ENCODE data around the gene RUBCNL. TPM values are rescaled to one million over a fixed set of nuclear protein-coding genes. Genes with fewer than 3 reads are reported as not detected.

The RUBCNL gene
- total RNA-seq, 1 experiment from 2014 or later = 0.37 TPM

DNA sequence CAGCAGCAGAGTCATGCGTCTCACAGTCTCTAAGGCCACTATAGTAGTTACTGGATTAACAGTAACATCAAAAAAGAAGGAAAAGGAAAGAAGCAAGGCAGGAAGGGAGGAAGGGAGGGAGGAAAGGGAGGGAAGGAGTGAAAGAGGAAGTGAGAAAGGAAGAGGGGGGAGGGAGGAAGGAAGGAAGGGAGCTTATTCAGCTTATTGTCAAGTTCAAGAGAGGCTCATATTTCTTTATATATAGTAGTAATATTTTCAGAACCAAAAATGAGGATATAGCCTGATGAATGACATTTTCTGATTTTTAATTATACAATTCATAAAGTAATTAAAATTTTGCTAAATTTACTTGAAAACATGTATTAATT is 17.7 kb upstream of the RUBCNL start:
- H3K79me2 ChIP-seq (ENCODE audit: low read depth) = no peaks in the 10 kb centered on the region
- CTCF ChIA-PET = no interaction called here
- no TSS peak for BruUV-seq (replicated peaks)
- H3K9me2 ChIP-seq (ENCODE audit: insufficient read depth) = no peaks in the 10 kb centered on the region
- H3K27me3 ChIP-seq (ENCODE audit: insufficient read depth, low read depth) = no peaks in the 10 kb centered on the region
- POLR2A ChIA-PET (ENCODE audit: unreplicated experiment) = no interaction called here
- no peak overlapping the region for H3K27ac ChIP-seq
- no peak for DNase-seq
- no peaks in the 10 kb centered on the region for H3K36me3 ChIP-seq (ENCODE audit: low read depth)
- H3F3A ChIP-seq (ENCODE audit: insufficient read depth, low read depth) = no peaks in the 10 kb centered on the region
- TF ChIP-seq, protein P1, sequence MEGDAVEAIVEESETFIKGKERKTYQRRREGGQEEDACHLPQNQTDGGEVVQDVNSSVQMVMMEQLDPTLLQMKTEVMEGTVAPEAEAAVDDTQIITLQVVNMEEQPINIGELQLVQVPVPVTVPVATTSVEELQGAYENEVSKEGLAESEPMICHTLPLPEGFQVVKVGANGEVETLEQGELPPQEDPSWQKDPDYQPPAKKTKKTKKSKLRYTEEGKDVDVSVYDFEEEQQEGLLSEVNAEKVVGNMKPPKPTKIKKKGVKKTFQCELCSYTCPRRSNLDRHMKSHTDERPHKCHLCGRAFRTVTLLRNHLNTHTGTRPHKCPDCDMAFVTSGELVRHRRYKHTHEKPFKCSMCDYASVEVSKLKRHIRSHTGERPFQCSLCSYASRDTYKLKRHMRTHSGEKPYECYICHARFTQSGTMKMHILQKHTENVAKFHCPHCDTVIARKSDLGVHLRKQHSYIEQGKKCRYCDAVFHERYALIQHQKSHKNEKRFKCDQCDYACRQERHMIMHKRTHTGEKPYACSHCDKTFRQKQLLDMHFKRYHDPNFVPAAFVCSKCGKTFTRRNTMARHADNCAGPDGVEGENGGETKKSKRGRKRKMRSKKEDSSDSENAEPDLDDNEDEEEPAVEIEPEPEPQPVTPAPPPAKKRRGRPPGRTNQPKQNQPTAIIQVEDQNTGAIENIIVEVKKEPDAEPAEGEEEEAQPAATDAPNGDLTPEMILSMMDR (conservative IDR thresholded peaks at IDR 0.05) = no peak
- TF ChIP-seq EZH2 (IDR thresholded peaks at IDR 0.05; ENCODE audit: low read depth) = no peak
- no peak overlapping the region for H2AFZ ChIP-seq
- no peaks in the 10 kb centered on the region for H3K9me3 ChIP-seq (ENCODE audit: insufficient read depth, low read depth)
- no peaks in the 10 kb centered on the region for H4K20me1 ChIP-seq (ENCODE audit: insufficient read depth)
- H3K4me2 ChIP-seq = no peak overlapping the region
- H3K4me3 ChIP-seq = no peak overlapping the region
- no peaks in the 10 kb centered on the region for H3K4me1 ChIP-seq (replicated peaks; ENCODE audit: insufficient read depth)
- intact Hi-C loops (cut with micrococcal nuclease; ENCODE audit: unreplicated experiment) = no loop called here

DNA sequence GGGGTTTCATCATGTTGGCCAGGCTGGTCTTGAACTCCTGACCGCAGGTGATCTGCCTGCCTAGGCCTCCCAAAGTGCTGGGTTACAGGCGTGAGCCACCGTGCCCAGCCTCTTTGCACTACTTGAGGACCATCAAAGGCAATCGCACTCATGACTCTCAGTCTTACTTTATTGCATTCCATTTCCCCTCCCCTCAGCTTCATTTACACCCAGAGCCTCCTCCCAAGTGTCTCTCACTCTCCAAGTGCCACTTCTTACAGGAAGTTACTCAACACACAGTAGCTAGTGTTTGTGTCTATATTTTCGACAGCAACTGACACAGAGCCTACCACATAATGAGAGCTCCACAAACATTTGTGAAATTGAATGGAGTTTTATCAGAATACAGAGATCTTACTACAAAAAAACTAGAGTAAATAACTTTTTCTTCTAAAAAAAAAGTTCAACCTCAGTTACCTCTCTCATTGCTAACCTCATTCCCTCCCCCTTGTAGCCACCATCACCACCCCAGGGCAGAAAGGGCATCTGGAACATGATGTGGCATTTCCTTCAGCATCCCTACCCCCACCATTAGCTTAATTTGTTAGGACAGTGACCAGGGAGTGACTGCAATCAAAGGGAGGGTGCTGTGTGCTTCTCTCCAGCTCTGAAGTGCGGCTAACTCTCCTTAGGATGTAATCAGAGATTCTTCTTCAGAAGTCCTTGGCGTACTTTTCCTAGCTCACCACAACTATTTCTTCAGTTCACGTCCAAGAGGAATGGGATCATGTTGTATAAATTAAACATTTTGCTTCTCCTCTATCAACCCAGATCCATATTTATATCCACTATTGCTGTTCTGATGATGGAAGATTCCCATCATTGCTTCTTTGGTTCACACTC is 17.0 kb upstream of the RUBCNL start:
- H3K27me3 ChIP-seq (ENCODE audit: insufficient read depth, low read depth) = no peaks in the 10 kb centered on the region
- H3K4me2 ChIP-seq = no peak overlapping the region
- ChIA-PET CTCF (no interaction called here), POLR2A (ENCODE audit: unreplicated experiment) (no interaction called here)
- no peaks in the 10 kb centered on the region for H4K20me1 ChIP-seq (ENCODE audit: insufficient read depth)
- DNase-seq = no peak
- no peak overlapping the region for H2AFZ ChIP-seq
- H3F3A ChIP-seq (ENCODE audit: insufficient read depth, low read depth) = no peaks in the 10 kb centered on the region
- H3K79me2 ChIP-seq (ENCODE audit: low read depth) = no peaks in the 10 kb centered on the region
- no peak overlapping the region for H3K27ac ChIP-seq
- no peaks in the 10 kb centered on the region for H3K4me1 ChIP-seq (replicated peaks; ENCODE audit: insufficient read depth)
- no peaks in the 10 kb centered on the region for H3K9me3 ChIP-seq (ENCODE audit: insufficient read depth, low read depth)
- intact Hi-C loops (cut with micrococcal nuclease; ENCODE audit: unreplicated experiment) = no loop called here
- H3K36me3 ChIP-seq (ENCODE audit: low read depth) = no peaks in the 10 kb centered on the region
- no peak overlapping the region for H3K4me3 ChIP-seq
- BruUV-seq (replicated peaks) = no TSS peak
- TF ChIP-seq, protein P1 (conservative IDR thresholded peaks at IDR 0.05) = no peak
- H3K9me2 ChIP-seq (ENCODE audit: insufficient read depth) = no peaks in the 10 kb centered on the region

DNA sequence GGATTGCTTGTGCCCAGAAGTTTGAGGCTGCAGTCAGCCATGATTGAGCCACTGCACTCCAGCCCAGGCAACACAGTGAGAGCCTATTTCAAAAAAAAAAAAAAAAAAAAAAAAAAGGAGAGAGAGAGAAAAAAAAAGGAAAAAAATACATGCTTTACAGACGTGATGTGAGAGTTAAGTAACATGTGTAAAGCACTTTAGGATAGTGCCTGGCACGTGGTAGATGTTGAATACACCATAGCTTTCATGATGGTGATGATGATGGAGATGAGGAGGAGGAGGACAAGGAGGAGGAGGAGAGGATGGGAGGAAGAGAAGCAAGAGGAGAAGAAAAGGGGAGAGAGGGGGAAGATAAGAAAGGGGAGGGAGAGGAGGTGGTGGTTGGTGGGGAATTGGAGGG is 15.1 kb upstream of the RUBCNL start:
- Histone ChIP-seq H3K36me3 (ENCODE audit: low read depth) (no peaks in the 10 kb centered on the region), H4K20me1 (ENCODE audit: insufficient read depth) (no peaks in the 10 kb centered on the region), H3K79me2 (ENCODE audit: low read depth) (no peaks in the 10 kb centered on the region), H2AFZ (no peak overlapping the region), H3K4me2 (no peak overlapping the region), H3K27ac (no peak overlapping the region), H3K9me3 (ENCODE audit: insufficient read depth, low read depth) (no peaks in the 10 kb centered on the region), H3F3A (ENCODE audit: insufficient read depth, low read depth) (no peaks in the 10 kb centered on the region), H3K9me2 (ENCODE audit: insufficient read depth) (no peaks in the 10 kb centered on the region), H3K4me3 (no peak overlapping the region), H3K4me1 (replicated peaks; ENCODE audit: insufficient read depth) (no peaks in the 10 kb centered on the region), H3K27me3 (ENCODE audit: insufficient read depth, low read depth) (no peaks in the 10 kb centered on the region)
- POLR2A ChIA-PET (ENCODE audit: unreplicated experiment) = no interaction called here
- no peak for DNase-seq
- TF ChIP-seq, protein P1 (conservative IDR thresholded peaks at IDR 0.05) = no peak
- TF ChIP-seq EZH2 (IDR thresholded peaks at IDR 0.05; ENCODE audit: low read depth) = no peak
- BruUV-seq (replicated peaks) = no TSS peak
- intact Hi-C loops (cut with micrococcal nuclease; ENCODE audit: unreplicated experiment) = no loop called here
- CTCF ChIA-PET = no interaction called here
